ENCODE results near the gene PHETA1.
A peak's percentile ranks its signal among the peaks of the same experiment; 100 is the strongest.

Gene PHETA1

DNA sequence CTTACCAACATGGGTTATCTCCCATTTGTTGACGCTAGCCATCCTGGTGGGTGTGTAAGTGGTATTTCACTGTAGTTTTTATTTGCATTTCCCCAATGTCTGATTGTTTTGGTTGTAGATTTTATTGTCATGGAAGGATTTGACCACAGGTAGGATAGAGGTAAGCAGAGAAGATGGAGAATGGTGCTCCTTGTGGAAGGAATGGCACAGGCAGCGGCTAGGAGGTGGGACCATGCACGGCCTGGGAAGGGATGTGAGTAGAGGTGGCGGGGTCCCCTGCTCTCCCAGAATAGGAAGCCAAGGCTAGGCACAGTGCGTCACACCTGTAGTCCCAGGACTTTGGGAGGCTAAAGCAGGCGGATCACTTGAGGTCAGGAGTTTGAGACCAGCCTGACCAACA lies 41.4 kb downstream of the PHETA1 start:
- FAIRE-seq: no peak

DNA sequence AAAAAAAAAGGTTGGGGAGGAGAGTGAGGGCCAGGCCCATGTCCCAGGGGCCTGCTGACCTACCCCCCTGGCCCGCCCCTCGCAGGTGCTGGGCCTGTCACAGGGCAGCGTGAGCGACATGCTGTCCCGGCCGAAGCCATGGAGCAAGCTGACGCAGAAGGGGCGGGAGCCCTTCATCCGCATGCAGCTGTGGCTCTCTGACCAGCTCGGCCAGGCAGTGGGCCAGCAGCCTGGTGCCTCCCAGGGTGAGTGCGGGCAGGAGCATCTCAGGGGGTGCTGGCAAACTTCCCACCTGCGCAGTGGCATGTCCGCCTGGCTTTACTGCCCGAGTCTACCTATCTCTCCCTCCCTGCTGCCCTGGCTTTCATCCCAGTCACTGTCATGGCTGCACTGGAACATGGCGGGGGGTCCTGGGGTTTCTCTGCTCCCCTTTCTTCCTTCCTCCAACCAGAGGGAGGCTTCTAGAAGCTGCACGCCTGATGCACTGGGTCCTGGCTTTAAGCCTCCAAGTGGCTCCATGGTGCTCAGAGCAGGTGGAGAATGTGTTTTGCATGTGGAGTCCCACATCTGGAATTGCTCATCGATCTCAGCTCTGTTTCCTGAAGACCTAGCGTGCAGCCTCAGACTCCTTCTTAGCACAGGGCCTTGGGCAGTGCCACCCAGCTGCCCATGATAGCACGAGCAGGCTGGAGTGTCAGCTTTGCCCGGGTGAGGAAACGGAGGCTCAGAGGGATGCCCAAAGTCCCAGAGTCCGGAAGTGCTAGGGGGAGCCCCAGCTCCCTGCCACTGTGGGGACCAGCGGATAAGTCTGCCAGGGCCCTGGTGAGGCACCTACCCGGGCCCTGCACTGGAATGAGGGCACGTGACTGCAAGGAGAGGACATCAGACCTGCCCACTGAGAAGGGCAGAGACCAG lies 46.3 kb downstream of the PHETA1 start:
- DNase-seq (ENCODE audit: low spot score) (no peak), FAIRE-seq (no peak)

More for the DNA sequence above, 41.4 kb downstream of the PHETA1 start:
- no peak for DNase-seq (ENCODE audit: low spot score)

DNA sequence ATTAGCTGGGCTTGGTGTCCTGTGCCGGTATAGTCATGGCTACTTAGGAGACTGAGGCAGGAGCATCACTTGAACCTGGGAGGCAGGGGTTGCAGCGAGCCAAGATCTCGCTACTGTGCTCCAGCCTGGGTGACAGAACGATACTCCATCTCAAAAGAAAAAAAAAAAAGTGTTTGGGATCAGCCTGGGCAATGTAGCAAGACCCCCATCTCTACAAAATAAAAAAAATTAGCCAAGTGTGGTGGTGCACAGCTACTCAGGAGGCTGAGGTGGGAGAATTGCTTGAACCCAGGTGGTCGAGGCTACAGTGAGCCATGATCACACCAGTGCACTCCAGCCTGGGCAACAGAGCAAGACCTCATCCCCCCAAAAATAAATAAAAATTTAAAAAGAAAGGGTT lies 47.6 kb downstream of the PHETA1 start:
- no peak for DNase-seq (ENCODE audit: low spot score)

DNA sequence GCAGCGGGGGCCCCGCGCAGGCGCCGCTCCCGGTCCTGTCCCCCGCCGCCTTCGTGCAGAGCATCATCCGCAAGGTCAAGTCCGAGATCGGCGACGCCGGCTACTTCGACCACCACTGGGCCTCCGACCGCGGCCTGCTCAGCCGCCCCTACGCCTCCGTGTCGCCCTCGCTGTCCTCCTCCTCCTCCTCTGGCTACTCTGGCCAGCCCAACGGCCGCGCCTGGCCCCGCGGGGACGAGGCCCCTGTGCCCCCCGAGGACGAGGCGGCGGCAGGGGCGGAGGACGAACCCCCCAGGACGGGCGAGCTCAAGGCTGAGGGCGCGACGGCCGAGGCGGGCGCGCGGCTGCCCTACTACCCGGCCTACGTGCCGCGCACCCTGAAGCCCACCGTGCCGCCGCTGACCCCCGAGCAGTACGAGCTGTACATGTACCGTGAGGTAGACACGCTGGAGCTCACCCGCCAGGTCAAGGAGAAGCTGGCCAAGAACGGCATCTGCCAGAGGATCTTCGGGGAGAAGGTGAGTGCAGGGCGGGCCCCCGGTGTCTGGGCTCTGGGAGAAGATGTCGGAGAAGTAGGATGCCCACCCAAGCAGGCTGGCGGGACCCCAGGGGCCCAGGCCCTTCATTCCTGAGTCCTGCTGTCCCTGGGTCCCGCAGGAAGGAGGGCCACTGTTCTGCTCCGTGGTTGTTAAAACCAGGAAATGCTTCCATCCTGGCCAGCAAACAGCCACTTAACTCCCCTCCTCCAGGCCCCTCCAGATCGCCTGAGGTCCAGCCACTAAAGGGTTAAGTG lies 48.4 kb downstream of the PHETA1 start:
- DNase-seq (ENCODE audit: low spot score) (no peak), FAIRE-seq (no peak)

More for the DNA sequence above, 47.6 kb downstream of the PHETA1 start:
- FAIRE-seq: no peak

DNA sequence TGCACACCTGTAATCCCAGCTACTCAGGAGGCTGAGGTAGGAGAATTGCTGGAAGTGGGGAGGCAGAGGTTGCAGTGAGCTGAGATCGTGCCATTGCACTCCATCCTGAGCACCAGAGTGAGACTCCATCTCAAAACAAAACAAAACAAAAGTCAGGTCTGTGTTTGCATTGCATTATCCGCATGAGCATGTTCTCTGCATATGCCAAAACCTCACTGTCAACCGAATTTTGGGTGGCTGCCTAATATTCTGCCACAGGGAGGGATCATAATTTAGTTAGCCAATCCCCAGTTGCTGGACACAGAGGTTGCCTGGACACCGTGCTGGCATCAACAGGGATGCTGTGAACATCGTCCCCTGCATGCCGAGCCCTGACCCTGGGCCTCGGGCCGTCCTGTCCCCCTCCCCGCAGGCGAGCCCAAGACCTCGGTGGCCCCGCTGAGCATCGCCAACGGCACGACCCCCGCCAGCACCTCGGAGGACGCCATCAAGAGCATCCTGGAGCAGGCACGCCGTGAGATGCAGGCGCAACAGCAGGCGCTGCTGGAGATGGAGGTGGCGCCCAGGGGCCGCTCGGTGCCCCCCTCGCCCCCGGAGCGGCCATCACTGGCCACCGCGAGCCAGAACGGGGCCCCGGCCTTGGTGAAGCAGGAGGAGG lies 49.2 kb downstream of the PHETA1 start:
- FAIRE-seq (no peak), DNase-seq (ENCODE audit: low spot score) (no peak)

DNA sequence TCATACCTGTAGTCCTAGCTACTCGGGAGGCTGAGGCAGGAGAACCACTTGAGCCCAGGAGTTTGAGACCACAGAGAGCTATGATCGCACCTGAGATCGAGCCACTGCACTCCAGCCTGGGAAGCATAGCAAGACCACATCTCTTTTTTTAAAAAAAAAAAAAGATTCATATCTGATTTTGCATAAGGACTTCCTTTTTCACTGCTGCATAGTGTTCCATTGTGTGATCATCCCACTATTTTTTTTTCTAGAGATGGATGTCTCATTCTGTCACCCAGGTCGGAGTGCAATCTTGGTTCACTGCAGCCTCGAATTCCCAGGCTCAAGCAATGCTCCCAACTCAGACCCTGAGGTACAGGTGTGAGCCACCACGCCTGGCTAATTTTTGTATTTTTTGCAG lies 50.4 kb downstream of the PHETA1 start:
- no peak for DNase-seq (ENCODE audit: low spot score)

DNA sequence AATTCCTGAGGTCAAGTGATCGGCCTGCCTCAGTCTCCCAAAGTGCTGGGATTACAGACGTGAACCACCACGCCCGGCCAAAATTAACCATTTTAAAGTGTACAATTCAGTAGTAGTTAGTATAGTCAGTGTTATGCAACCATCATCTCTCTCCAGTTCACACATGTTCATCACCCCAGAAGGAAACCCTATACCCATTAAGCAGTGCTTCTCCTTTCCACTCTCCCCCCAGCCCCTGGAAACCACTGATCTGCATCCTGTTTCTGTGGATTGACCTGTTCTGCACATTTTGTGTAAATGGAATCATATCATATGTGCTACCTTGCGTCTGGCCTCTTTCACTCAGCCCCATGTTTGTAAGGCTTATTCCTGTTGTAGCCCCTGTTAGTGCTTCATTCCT lies 52.2 kb downstream of the PHETA1 start:
- FAIRE-seq (no peak), DNase-seq (ENCODE audit: low spot score) (no peak)

More for the DNA sequence above, 50.4 kb downstream of the PHETA1 start:
- FAIRE-seq: no peak

DNA sequence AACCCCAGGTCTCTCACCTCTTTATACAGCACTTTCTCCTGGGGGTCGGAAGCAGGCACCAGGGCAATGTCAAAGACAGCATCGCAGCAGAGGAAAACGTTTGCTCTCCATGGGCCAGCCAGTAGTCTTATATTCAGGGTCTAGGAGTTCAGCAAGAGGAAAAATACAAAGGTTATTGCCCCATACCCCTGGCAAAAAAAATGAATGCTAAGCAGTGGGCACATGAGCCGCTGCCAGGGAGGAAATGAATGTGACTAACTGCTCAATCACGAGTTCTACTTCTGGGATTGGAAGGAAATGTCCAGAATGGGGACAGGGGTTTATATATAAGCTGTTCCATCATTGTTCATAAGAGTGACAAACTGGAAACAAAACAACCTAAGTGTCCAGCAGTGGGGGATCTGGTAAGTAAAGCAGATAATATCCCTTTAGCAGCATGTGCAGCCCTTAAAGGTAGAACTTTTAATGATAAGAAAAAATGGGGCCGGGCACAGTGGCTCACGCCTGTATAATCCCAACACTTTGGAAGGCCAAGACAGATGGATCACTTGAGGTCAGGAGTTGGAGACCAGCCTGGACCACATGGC lies 53.8 kb downstream of the PHETA1 start:
- no peak for DNase-seq (ENCODE audit: low spot score)

DNA sequence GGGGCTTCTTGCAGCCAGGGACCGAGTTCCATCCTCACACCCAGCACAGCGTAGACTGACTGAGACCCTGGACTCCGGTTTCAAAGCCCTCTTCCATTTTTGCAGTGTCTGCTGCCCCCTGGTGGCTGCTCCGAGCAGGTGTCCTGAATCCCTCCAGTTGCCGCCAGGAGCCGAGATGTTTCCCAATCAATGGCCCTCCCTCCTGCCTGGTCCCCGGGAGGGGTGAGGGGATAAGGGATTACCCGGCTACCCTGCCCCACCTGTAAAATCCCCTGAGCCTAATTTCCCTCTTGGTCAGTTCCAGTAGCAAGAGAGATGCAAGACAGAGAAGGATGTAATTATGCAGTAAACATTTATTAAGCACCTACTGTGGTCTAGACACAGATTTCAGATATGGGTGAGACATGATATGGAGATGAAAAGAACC lies 55.0 kb downstream of the PHETA1 start:
- DNase-seq (ENCODE audit: low spot score): peak; percentile 16
- no peak for FAIRE-seq

More for the DNA sequence above, 53.8 kb downstream of the PHETA1 start:
- no peak for FAIRE-seq

DNA sequence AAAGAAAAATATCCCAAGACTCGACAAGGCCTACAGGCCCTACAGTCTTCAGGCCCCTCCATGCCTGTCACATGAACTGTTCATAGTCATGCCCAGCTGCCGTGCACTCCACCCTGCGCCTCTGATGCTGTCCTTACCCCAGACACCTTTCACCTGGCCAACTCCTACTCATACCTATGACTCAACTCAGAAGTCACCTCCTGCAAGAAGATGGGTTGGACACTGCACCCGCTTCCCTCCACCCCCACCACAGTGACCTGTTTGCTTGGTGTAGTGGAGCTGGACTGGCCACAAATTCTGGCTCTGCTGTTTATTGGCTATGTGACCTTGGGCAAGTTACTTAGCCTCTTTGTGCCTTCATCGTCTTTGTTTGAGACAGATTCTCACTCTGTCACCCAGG lies 56.2 kb downstream of the PHETA1 start:
- no peak for DNase-seq (ENCODE audit: low spot score)

DNA sequence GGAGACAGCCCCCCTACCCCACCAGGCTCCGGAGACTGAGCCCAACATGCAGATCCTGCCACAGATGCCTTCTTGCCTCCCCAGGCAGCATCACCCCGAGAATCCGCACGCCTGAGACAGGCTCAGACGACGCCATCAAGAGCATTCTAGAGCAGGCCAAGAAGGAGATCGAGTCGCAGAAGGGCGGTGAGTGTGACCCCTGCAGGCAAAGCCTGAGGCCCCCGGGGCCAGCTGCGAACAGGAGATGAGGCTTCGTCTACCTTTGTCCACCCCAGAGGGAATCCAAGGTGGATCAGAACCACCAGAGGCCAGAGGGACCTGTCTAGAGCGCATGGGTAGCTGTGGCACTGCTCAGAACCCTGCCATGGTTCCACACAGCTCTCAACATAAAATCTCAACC lies 56.9 kb downstream of the PHETA1 start:
- FAIRE-seq: no peak
- no peak for DNase-seq (ENCODE audit: low spot score)

More for the DNA sequence above, 56.2 kb downstream of the PHETA1 start:
- no peak for FAIRE-seq

DNA sequence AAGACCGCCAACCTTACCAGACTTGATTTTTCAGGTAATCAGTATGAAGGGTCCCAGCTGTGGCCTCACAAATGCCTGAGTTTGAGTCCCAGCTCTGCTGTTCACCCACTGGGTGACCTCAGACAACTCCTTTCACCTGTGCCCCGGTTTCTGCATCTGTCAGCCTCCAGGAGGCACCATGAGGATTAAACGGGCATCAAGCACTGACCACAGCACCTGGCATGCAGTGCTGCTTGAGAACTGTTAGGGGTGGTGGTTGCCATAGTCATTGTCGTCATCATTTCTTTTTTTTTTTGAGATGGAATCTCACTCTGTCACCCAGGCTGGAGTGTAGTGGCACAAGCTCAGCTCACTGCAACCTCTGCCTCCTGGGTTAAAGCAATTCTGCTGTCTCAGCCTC lies 57.9 kb downstream of the PHETA1 start:
- no peak for DNase-seq (ENCODE audit: low spot score)

More for the DNA sequence above, 57.9 kb downstream of the PHETA1 start:
- FAIRE-seq: no peak

Data from RCC 7860 (cell line).